WTC11 (cell line): ENCODE measurements around the gene SEMA3C. TPM values are rescaled to one million over a fixed set of nuclear protein-coding genes. Genes with fewer than 3 reads are reported as not detected.

Experiments
- ATAC-seq: fragments of 200-7000 bp; cut with Tn5 transposase; 2 replicates; pipeline ENCODE4 v1.10.0; 2021; ENCODE audit warnings: mild to moderate bottlenecking, moderate library complexity
- CTCF ChIA-PET: fragments of 300-600 bp; sonication (Branson Sonifier 250); formaldehyde crosslinking; loops from one replicate; lab custom pipeline; 2021; ENCODE audit warnings: antibody characterized with exemption; lab: Charles Lee
- POLR2A ChIA-PET: fragments of 350-600 bp; sonication (Branson Sonifier 250); formaldehyde crosslinking; loops from one replicate; lab custom pipeline; 2021; ENCODE audit warnings: antibody characterized with exemption; lab: Charles Lee
- DNase-seq: peaks from one replicate; pipeline ENCODE4 v3.0.0; 2021; ENCODE audit warnings: low spot score
- H3K27ac Mint-ChIP-seq: 2 replicates; pipeline ENCODE4 v1.8.0; 2021; ENCODE audit warnings: mixed read lengths
- H3K27me3 Mint-ChIP-seq: 2 replicates; pipeline ENCODE4 v1.8.0; 2021; ENCODE audit warnings: low read depth, mild to moderate bottlenecking, moderate library complexity, mixed read lengths
- H3K36me3 Mint-ChIP-seq: 2 replicates; pipeline ENCODE4 v1.8.0; 2021; ENCODE audit warnings: mixed read lengths
- H3K4me1 Mint-ChIP-seq: 2 replicates; pipeline ENCODE4 v1.8.0; 2022; ENCODE audit warnings: mixed read lengths
- H3K4me3 Mint-ChIP-seq: 2 replicates; pipeline ENCODE4 v1.8.0; 2021; ENCODE audit warnings: mild to moderate bottlenecking, moderate library complexity, mixed read lengths
- H3K9me3 Mint-ChIP-seq: 2 replicates; pipeline ENCODE4 v1.8.0; 2021; ENCODE audit warnings: mixed read lengths
- CBFB ChIP-seq: sonication (generic); formaldehyde crosslinking; IDR thresholded peaks from 2 replicates; pipeline ENCODE4 v1.8.1; 2022; ENCODE audit warnings: mild to moderate bottlenecking, low read depth, missing genetic modification reagents
- CREM ChIP-seq: sonication (generic); formaldehyde crosslinking; IDR thresholded peaks from 2 replicates; pipeline ENCODE4 v1.8.1; 2022; ENCODE audit warnings: mild to moderate bottlenecking, missing genetic modification reagents, moderate library complexity
- CTCF ChIP-seq: fragments of 200-600 bp; IDR thresholded peaks from 2 replicates; pipeline ENCODE4 v1.8.0; 2022; ENCODE audit warnings: antibody characterized with exemption
- NR3C1 ChIP-seq: sonication (generic); formaldehyde crosslinking; conservative IDR thresholded peaks from 2 replicates; pipeline ENCODE4 v1.8.1; 2023; ENCODE audit warnings: low read depth, mild to moderate bottlenecking, missing genetic modification reagents
- OVOL2 ChIP-seq: fragments of 250-450 bp; sonication (Bioruptor Pico); IDR thresholded peaks from 2 replicates; pipeline ENCODE4 v1.9.0; 2021; ENCODE audit warnings: mild to moderate bottlenecking, borderline replicate concordance
- PRDM15 ChIP-seq: sonication (generic); formaldehyde crosslinking; IDR thresholded peaks from 2 replicates; pipeline ENCODE4 v1.8.0; 2022; ENCODE audit warnings: missing genetic modification reagents
- RORB ChIP-seq: fragments of 250-450 bp; sonication (Bioruptor Pico); IDR thresholded peaks from 2 replicates; pipeline ENCODE4 v1.9.0; 2021; ENCODE audit warnings: mild to moderate bottlenecking
- ZBTB21 ChIP-seq: sonication (generic); formaldehyde crosslinking; IDR thresholded peaks from 2 replicates; pipeline ENCODE4 v1.8.1; 2023; ENCODE audit warnings: mild to moderate bottlenecking, missing genetic modification reagents, borderline replicate concordance
- ZMAT4 ChIP-seq: fragments of 250-450 bp; sonication (Bioruptor Pico); IDR thresholded peaks from 2 replicates; pipeline ENCODE4 v1.9.0; 2021; ENCODE audit warnings: mild to moderate bottlenecking
- total RNA-seq: library from RNA; stranded (reverse); gene quantifications from 3 replicates; pipeline ENCODE4 v1.2.3, GENCODE V29; 2021
- TF ChIP-seq, protein P1 (sequence below): sonication (generic); formaldehyde crosslinking; IDR thresholded peaks from 2 replicates; pipeline ENCODE4 v1.8.0; 2023; ENCODE audit warnings: missing genetic modification reagents, mild to moderate bottlenecking, borderline replicate concordance
- TF ChIP-seq, protein P2 (sequence below): sonication (generic); formaldehyde crosslinking; IDR thresholded peaks from 2 replicates; pipeline ENCODE4 v1.8.0; 2022; ENCODE audit warnings: mild to moderate bottlenecking, missing genetic modification reagents
- TF ChIP-seq, protein P3 (sequence below): sonication (generic); formaldehyde crosslinking; conservative IDR thresholded peaks from 2 replicates; pipeline ENCODE4 v1.8.1; 2023; ENCODE audit warnings: mild to moderate bottlenecking, low read depth, missing genetic modification reagents, moderate library complexity

Gene SEMA3C
- total RNA-seq, 1 experiment from 2014 or later, result 2.1 TPM

DNA sequence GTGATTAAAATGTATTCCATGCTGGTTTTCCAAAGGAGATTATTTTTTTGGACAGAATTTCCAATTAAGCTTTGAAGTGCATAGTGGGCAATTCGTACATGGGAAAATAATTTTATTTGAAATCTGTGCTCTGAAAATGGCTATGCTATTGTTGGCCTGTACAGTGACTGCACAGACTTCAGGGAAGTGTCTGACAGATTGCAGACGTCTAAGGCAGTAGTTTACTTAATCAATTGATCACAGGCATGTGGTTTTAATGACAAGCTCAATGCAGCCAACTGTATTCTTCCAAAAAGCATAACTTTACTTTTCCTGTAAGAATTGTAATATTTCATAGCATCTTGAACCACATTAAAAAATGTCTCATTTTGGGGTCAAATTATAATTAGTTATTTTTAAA, 102.0 kb downstream of the SEMA3C start (continued):
- TF ChIP-seq, protein P1, sequence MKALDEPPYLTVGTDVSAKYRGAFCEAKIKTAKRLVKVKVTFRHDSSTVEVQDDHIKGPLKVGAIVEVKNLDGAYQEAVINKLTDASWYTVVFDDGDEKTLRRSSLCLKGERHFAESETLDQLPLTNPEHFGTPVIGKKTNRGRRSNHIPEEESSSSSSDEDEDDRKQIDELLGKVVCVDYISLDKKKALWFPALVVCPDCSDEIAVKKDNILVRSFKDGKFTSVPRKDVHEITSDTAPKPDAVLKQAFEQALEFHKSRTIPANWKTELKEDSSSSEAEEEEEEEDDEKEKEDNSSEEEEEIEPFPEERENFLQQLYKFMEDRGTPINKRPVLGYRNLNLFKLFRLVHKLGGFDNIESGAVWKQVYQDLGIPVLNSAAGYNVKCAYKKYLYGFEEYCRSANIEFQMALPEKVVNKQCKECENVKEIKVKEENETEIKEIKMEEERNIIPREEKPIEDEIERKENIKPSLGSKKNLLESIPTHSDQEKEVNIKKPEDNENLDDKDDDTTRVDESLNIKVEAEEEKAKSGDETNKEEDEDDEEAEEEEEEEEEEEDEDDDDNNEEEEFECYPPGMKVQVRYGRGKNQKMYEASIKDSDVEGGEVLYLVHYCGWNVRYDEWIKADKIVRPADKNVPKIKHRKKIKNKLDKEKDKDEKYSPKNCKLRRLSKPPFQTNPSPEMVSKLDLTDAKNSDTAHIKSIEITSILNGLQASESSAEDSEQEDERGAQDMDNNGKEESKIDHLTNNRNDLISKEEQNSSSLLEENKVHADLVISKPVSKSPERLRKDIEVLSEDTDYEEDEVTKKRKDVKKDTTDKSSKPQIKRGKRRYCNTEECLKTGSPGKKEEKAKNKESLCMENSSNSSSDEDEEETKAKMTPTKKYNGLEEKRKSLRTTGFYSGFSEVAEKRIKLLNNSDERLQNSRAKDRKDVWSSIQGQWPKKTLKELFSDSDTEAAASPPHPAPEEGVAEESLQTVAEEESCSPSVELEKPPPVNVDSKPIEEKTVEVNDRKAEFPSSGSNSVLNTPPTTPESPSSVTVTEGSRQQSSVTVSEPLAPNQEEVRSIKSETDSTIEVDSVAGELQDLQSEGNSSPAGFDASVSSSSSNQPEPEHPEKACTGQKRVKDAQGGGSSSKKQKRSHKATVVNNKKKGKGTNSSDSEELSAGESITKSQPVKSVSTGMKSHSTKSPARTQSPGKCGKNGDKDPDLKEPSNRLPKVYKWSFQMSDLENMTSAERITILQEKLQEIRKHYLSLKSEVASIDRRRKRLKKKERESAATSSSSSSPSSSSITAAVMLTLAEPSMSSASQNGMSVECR (CRISPR knock-in tag), result no peak
- TF ChIP-seq, protein P2, sequence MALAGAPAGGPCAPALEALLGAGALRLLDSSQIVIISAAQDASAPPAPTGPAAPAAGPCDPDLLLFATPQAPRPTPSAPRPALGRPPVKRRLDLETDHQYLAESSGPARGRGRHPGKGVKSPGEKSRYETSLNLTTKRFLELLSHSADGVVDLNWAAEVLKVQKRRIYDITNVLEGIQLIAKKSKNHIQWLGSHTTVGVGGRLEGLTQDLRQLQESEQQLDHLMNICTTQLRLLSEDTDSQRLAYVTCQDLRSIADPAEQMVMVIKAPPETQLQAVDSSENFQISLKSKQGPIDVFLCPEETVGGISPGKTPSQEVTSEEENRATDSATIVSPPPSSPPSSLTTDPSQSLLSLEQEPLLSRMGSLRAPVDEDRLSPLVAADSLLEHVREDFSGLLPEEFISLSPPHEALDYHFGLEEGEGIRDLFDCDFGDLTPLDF (CRISPR knock-in tag), result no peak
- TF ChIP-seq RORB (CRISPR knock-in tag) (no peak), PRDM15 (no peak), CREM (no peak), OVOL2 (CRISPR knock-in tag) (no peak), CBFB (CRISPR knock-in tag) (no peak), CTCF (no peak), NR3C1 (CRISPR knock-in tag) (no peak), ZBTB21 (CRISPR knock-in tag) (no peak)

GRCh38 chr7:80815733-80816132, 103.1 kb downstream of the SEMA3C start:
- Mint-ChIP-seq H3K27ac (no peak overlapping the region), H3K36me3 (no peaks in the 10 kb centered on the region), H3K9me3 (no peaks in the 10 kb centered on the region), H3K4me3 (no peak overlapping the region), H3K27me3 (no peaks in the 10 kb centered on the region), H3K4me1 (no peaks in the 10 kb centered on the region)
- no peak for TF ChIP-seq ZMAT4 (CRISPR knock-in tag)
- TF ChIP-seq, protein P1 (CRISPR knock-in tag), result no peak
- TF ChIP-seq, protein P3, sequence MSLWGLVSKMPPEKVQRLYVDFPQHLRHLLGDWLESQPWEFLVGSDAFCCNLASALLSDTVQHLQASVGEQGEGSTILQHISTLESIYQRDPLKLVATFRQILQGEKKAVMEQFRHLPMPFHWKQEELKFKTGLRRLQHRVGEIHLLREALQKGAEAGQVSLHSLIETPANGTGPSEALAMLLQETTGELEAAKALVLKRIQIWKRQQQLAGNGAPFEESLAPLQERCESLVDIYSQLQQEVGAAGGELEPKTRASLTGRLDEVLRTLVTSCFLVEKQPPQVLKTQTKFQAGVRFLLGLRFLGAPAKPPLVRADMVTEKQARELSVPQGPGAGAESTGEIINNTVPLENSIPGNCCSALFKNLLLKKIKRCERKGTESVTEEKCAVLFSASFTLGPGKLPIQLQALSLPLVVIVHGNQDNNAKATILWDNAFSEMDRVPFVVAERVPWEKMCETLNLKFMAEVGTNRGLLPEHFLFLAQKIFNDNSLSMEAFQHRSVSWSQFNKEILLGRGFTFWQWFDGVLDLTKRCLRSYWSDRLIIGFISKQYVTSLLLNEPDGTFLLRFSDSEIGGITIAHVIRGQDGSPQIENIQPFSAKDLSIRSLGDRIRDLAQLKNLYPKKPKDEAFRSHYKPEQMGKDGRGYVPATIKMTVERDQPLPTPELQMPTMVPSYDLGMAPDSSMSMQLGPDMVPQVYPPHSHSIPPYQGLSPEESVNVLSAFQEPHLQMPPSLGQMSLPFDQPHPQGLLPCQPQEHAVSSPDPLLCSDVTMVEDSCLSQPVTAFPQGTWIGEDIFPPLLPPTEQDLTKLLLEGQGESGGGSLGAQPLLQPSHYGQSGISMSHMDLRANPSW (CRISPR knock-in tag), result no peak
- no peak for ATAC-seq
- POLR2A ChIA-PET, result no interaction called here
- CTCF ChIA-PET, result no interaction called here
- no peak for DNase-seq
